ENCODE data around the gene DIPK1B.
"Not testable (repeated sequence)": the region's sequence is repeated elsewhere in the genome, so short reads cannot be mapped to it uniquely, and the experiment has no call there.

GRCh38 chr9:136755302-136756133 lies 43.1 kb downstream of the DIPK1B start:
- not testable (repeated sequence) for TF ChIP-seq NANOG (IDR thresholded peaks at IDR 0.05; ENCODE audit: borderline replicate concordance); POLR2AphosphoS5 (IDR thresholded peaks at IDR 0.05; ENCODE audit: low read depth); EZH2 (IDR thresholded peaks at IDR 0.05; ENCODE audit: low read depth, unreplicated experiment); EZH2phosphoT487 (IDR thresholded peaks at IDR 0.05; ENCODE audit: unreplicated experiment); CREB1 (CRISPR knock-in tag; IDR thresholded peaks at IDR 0.05; ENCODE audit: low read depth); JUNB (IDR thresholded peaks at IDR 0.05; ENCODE audit: unreplicated experiment); ZNF114 (CRISPR knock-in tag; IDR thresholded peaks at IDR 0.05)
- TF ChIP-seq, protein P1, sequence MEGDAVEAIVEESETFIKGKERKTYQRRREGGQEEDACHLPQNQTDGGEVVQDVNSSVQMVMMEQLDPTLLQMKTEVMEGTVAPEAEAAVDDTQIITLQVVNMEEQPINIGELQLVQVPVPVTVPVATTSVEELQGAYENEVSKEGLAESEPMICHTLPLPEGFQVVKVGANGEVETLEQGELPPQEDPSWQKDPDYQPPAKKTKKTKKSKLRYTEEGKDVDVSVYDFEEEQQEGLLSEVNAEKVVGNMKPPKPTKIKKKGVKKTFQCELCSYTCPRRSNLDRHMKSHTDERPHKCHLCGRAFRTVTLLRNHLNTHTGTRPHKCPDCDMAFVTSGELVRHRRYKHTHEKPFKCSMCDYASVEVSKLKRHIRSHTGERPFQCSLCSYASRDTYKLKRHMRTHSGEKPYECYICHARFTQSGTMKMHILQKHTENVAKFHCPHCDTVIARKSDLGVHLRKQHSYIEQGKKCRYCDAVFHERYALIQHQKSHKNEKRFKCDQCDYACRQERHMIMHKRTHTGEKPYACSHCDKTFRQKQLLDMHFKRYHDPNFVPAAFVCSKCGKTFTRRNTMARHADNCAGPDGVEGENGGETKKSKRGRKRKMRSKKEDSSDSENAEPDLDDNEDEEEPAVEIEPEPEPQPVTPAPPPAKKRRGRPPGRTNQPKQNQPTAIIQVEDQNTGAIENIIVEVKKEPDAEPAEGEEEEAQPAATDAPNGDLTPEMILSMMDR (conservative IDR thresholded peaks at IDR 0.05; ENCODE audit: low read depth in 2 of 2): not testable (repeated sequence)
- TF ChIP-seq, protein P2, sequence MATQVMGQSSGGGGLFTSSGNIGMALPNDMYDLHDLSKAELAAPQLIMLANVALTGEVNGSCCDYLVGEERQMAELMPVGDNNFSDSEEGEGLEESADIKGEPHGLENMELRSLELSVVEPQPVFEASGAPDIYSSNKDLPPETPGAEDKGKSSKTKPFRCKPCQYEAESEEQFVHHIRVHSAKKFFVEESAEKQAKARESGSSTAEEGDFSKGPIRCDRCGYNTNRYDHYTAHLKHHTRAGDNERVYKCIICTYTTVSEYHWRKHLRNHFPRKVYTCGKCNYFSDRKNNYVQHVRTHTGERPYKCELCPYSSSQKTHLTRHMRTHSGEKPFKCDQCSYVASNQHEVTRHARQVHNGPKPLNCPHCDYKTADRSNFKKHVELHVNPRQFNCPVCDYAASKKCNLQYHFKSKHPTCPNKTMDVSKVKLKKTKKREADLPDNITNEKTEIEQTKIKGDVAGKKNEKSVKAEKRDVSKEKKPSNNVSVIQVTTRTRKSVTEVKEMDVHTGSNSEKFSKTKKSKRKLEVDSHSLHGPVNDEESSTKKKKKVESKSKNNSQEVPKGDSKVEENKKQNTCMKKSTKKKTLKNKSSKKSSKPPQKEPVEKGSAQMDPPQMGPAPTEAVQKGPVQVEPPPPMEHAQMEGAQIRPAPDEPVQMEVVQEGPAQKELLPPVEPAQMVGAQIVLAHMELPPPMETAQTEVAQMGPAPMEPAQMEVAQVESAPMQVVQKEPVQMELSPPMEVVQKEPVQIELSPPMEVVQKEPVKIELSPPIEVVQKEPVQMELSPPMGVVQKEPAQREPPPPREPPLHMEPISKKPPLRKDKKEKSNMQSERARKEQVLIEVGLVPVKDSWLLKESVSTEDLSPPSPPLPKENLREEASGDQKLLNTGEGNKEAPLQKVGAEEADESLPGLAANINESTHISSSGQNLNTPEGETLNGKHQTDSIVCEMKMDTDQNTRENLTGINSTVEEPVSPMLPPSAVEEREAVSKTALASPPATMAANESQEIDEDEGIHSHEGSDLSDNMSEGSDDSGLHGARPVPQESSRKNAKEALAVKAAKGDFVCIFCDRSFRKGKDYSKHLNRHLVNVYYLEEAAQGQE (IDR thresholded peaks at IDR 0.05; ENCODE audit: unreplicated experiment): not testable (repeated sequence)
- TF ChIP-seq, protein P3, sequence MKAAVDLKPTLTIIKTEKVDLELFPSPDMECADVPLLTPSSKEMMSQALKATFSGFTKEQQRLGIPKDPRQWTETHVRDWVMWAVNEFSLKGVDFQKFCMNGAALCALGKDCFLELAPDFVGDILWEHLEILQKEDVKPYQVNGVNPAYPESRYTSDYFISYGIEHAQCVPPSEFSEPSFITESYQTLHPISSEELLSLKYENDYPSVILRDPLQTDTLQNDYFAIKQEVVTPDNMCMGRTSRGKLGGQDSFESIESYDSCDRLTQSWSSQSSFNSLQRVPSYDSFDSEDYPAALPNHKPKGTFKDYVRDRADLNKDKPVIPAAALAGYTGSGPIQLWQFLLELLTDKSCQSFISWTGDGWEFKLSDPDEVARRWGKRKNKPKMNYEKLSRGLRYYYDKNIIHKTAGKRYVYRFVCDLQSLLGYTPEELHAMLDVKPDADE (IDR thresholded peaks at IDR 0.05): not testable (repeated sequence)
- TF ChIP-seq, protein P4, sequence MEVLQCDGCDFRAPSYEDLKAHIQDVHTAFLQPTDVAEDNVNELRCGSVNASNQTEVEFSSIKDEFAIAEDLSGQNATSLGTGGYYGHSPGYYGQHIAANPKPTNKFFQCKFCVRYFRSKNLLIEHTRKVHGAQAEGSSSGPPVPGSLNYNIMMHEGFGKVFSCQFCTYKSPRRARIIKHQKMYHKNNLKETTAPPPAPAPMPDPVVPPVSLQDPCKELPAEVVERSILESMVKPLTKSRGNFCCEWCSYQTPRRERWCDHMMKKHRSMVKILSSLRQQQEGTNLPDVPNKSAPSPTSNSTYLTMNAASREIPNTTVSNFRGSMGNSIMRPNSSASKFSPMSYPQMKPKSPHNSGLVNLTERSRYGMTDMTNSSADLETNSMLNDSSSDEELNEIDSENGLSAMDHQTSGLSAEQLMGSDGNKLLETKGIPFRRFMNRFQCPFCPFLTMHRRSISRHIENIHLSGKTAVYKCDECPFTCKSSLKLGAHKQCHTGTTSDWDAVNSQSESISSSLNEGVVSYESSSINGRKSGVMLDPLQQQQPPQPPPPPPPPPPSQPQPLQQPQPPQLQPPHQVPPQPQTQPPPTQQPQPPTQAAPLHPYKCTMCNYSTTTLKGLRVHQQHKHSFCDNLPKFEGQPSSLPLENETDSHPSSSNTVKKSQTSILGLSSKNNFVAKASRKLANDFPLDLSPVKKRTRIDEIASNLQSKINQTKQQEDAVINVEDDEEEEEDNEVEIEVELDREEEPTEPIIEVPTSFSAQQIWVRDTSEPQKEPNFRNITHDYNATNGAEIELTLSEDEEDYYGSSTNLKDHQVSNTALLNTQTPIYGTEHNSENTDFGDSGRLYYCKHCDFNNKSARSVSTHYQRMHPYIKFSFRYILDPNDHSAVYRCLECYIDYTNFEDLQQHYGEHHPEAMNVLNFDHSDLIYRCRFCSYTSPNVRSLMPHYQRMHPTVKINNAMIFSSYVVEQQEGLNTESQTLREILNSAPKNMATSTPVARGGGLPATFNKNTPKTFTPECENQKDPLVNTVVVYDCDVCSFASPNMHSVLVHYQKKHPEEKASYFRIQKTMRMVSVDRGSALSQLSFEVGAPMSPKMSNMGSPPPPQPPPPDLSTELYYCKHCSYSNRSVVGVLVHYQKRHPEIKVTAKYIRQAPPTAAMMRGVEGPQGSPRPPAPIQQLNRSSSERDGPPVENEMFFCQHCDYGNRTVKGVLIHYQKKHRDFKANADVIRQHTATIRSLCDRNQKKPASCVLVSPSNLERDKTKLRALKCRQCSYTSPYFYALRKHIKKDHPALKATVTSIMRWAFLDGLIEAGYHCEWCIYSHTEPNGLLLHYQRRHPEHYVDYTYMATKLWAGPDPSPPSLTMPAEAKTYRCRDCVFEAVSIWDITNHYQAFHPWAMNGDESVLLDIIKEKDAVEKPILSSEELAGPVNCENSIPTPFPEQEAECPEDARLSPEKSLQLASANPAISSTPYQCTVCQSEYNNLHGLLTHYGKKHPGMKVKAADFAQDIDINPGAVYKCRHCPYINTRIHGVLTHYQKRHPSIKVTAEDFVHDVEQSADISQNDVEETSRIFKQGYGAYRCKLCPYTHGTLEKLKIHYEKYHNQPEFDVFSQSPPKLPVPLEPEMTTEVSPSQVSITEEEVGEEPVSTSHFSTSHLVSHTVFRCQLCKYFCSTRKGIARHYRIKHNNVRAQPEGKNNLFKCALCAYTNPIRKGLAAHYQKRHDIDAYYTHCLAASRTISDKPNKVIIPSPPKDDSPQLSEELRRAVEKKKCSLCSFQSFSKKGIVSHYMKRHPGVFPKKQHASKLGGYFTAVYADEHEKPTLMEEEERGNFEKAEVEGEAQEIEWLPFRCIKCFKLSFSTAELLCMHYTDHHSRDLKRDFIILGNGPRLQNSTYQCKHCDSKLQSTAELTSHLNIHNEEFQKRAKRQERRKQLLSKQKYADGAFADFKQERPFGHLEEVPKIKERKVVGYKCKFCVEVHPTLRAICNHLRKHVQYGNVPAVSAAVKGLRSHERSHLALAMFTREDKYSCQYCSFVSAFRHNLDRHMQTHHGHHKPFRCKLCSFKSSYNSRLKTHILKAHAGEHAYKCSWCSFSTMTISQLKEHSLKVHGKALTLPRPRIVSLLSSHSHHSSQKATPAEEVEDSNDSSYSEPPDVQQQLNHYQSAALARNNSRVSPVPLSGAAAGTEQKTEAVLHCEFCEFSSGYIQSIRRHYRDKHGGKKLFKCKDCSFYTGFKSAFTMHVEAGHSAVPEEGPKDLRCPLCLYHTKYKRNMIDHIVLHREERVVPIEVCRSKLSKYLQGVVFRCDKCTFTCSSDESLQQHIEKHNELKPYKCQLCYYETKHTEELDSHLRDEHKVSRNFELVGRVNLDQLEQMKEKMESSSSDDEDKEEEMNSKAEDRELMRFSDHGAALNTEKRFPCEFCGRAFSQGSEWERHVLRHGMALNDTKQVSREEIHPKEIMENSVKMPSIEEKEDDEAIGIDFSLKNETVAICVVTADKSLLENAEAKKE (CRISPR knock-in tag; IDR thresholded peaks at IDR 0.05): not testable (repeated sequence)

Data from GM23338 (cell line).